ENCODE measurements around the gene ELAVL3.

DNA sequence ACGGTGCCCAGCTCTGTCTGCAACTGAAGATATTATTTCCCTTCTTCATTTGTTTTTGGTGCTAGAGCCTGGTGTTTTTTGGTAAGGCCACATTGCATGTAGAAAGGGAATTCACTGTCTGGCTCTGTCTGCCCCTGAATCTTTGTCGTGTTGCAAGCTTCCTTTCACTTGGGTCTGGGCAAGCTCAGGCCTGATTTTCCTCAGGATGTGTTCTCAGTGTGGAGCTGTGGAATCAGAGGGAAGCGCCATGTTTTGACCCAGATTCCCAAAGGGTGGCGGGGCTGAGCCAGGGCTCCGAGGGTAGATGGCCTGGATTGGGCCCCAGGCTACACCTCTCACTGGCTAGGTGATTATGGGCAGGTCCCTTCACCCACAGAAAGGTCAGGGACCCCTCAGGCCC, 36.8 kb downstream of the ELAVL3 start:
- TF ChIP-seq POLR2AphosphoS5 (IDR thresholded peaks at IDR 0.05) (no peak), POLR2A (IDR thresholded peaks at IDR 0.05) (no peak), EP300 (IDR thresholded peaks at IDR 0.05) (no peak)
- TF ChIP-seq, protein P1, sequence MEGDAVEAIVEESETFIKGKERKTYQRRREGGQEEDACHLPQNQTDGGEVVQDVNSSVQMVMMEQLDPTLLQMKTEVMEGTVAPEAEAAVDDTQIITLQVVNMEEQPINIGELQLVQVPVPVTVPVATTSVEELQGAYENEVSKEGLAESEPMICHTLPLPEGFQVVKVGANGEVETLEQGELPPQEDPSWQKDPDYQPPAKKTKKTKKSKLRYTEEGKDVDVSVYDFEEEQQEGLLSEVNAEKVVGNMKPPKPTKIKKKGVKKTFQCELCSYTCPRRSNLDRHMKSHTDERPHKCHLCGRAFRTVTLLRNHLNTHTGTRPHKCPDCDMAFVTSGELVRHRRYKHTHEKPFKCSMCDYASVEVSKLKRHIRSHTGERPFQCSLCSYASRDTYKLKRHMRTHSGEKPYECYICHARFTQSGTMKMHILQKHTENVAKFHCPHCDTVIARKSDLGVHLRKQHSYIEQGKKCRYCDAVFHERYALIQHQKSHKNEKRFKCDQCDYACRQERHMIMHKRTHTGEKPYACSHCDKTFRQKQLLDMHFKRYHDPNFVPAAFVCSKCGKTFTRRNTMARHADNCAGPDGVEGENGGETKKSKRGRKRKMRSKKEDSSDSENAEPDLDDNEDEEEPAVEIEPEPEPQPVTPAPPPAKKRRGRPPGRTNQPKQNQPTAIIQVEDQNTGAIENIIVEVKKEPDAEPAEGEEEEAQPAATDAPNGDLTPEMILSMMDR (IDR thresholded peaks at IDR 0.05): no peak

All from upper lobe of left lung (tissue), 4 donors.